Endometrium (tissue), 2 donors: ENCODE measurements around the gene RRAS.

Source experiments
- FAIRE-seq: peaks from 2 replicates; lab custom pipeline; 2012; peaks lifted over from hg19 to GRCh38; lab: Jason Lieb, UNC
- donor health status: control.
- donor health status: control.

Gene RRAS

GRCh38 chr19:49640113-49640898 is at the start of gene RRAS:
TSS of gene RRAS (minus strand) at chr19:49640143. CDS start at chr19:49640098, 45 bp downstream.
- FAIRE-seq, result peak; percentile 100

GRCh38 chr19:49689133-49690078 is 49.5 kb upstream of the RRAS start, which contains the start of gene ADM5:
TSS of gene ADM5 (plus strand) at chr19:49689594. CDS start at chr19:49689838, 244 bp downstream.
- no peak for FAIRE-seq

- FAIRE-seq, result no peak
These were observed 48.7 kb upstream of the RRAS start for GRCh38 chr19:49688531-49689132.

GRCh38 chr19:49687566-49688316 is 47.8 kb upstream of the RRAS start:
- FAIRE-seq, result no peak

- FAIRE-seq, result no peak
These were observed 47.2 kb upstream of the RRAS start for GRCh38 chr19:49687150-49687549.

- no peak for FAIRE-seq
These were observed 46.7 kb upstream of the RRAS start for GRCh38 chr19:49686503-49687088.

- FAIRE-seq, result no peak
These were observed 45.9 kb upstream of the RRAS start for GRCh38 chr19:49685845-49686332.

- FAIRE-seq, result no peak
These were observed 45.1 kb upstream of the RRAS start for GRCh38 chr19:49684983-49685553.

- FAIRE-seq, result no peak
These were observed 44.5 kb upstream of the RRAS start for GRCh38 chr19:49684251-49684982.

GRCh38 chr19:49683814-49684250 is 43.9 kb upstream of the RRAS start:
- no peak for FAIRE-seq

GRCh38 chr19:49682274-49682673 is 42.3 kb upstream of the RRAS start:
- FAIRE-seq, result no peak

GRCh38 chr19:49681830-49682229 is 41.9 kb upstream of the RRAS start:
- no peak for FAIRE-seq

GRCh38 chr19:49680421-49681351 is 40.7 kb upstream of the RRAS start:
- no peak for FAIRE-seq

GRCh38 chr19:49679771-49680413 is 39.9 kb upstream of the RRAS start:
- FAIRE-seq, result no peak

- no peak for FAIRE-seq
These were observed 39.2 kb upstream of the RRAS start for GRCh38 chr19:49678985-49679770.

GRCh38 chr19:49677901-49678674 is 38.1 kb upstream of the RRAS start:
- no peak for FAIRE-seq
